ENCODE results near the gene BRWD1.
"Not testable (repeated sequence)": the region's sequence is repeated elsewhere in the genome, so short reads cannot be mapped to it uniquely, and the experiment has no call there.

BRWD1 gene

GRCh38 chr21:39161064-39161463 lies 152.4 kb downstream of the BRWD1 start:
- no peak for DNase-seq

- no peak for DNase-seq
These were observed 153.9 kb downstream of the BRWD1 start for GRCh38 chr21:39159342-39160063.

- not testable (repeated sequence) for DNase-seq
These were observed 156.2 kb downstream of the BRWD1 start for GRCh38 chr21:39157241-39157640.

- no peak for DNase-seq
These were observed 157.4 kb downstream of the BRWD1 start for GRCh38 chr21:39156024-39156423.

GRCh38 chr21:39155578-39155977 lies 157.9 kb downstream of the BRWD1 start:
- no peak for DNase-seq

- no peak for DNase-seq
These were observed 159.6 kb downstream of the BRWD1 start for GRCh38 chr21:39153842-39154241.

GRCh38 chr21:39153373-39153772 lies 160.1 kb downstream of the BRWD1 start:
- no peak for DNase-seq

- no peak for DNase-seq
These were observed 161.2 kb downstream of the BRWD1 start for GRCh38 chr21:39152271-39152670.

GRCh38 chr21:39150877-39151276 lies 162.6 kb downstream of the BRWD1 start:
- DNase-seq: no peak

GRCh38 chr21:39150316-39150715 lies 163.1 kb downstream of the BRWD1 start:
- DNase-seq: no peak

GRCh38 chr21:39149882-39150281 lies 163.6 kb downstream of the BRWD1 start:
- DNase-seq: no peak

GRCh38 chr21:39148975-39149374 lies 164.5 kb downstream of the BRWD1 start:
- DNase-seq: no peak

- no peak for DNase-seq
These were observed 169.2 kb downstream of the BRWD1 start for GRCh38 chr21:39144191-39144590.

GRCh38 chr21:39142972-39143371 lies 170.5 kb downstream of the BRWD1 start:
- DNase-seq: no peak

GRCh38 chr21:39141502-39141901 lies 171.9 kb downstream of the BRWD1 start:
- DNase-seq: no peak

GRCh38 chr21:39137248-39138178 lies 175.9 kb downstream of the BRWD1 start:
- DNase-seq: no peak

GRCh38 chr21:39136711-39137110 lies 176.7 kb downstream of the BRWD1 start:
- DNase-seq: no peak

- DNase-seq: not testable (repeated sequence)
These were observed 177.3 kb downstream of the BRWD1 start for GRCh38 chr21:39136138-39136537.

- no peak for DNase-seq
These were observed 179.1 kb downstream of the BRWD1 start for GRCh38 chr21:39134288-39134810.
